Measurements from ENCODE around the gene PNKD.

PNKD gene

DNA sequence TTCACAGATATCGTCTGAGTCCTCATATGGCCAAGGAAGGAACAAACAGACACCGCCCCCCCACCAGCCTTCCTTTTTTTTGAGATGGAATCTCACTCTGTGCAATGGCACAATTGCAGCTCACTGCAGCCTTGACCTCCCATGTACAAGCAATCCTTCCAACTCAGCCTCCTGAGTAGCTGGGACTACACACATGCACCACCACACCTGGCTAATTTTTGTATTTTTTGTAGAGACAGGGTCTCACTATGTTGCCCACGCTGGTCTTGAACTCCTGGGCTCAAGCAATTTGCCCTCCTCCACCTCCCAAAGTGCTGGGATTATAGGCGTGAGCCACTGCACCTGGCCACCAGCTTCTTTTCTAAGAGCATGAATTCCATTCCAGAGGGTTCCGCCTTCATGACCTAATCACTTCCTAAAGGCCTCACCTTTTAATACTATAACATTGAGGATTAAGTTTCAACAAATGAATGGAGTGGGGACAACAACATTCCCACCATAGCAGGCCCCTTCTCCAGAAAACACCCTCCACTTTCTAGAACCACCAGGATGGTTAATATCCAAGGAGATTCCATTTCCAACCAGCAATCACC is 24.2 kb downstream of the PNKD start:
- H3K27ac ChIP-seq, result peak overlapping the region; percentile 94
- TF ChIP-seq, protein P1, sequence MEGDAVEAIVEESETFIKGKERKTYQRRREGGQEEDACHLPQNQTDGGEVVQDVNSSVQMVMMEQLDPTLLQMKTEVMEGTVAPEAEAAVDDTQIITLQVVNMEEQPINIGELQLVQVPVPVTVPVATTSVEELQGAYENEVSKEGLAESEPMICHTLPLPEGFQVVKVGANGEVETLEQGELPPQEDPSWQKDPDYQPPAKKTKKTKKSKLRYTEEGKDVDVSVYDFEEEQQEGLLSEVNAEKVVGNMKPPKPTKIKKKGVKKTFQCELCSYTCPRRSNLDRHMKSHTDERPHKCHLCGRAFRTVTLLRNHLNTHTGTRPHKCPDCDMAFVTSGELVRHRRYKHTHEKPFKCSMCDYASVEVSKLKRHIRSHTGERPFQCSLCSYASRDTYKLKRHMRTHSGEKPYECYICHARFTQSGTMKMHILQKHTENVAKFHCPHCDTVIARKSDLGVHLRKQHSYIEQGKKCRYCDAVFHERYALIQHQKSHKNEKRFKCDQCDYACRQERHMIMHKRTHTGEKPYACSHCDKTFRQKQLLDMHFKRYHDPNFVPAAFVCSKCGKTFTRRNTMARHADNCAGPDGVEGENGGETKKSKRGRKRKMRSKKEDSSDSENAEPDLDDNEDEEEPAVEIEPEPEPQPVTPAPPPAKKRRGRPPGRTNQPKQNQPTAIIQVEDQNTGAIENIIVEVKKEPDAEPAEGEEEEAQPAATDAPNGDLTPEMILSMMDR (IDR thresholded peaks at IDR 0.05), result no peak
- TF ChIP-seq ZFX (IDR thresholded peaks at IDR 0.05; ENCODE audit: borderline replicate concordance), result no peak

DNA sequence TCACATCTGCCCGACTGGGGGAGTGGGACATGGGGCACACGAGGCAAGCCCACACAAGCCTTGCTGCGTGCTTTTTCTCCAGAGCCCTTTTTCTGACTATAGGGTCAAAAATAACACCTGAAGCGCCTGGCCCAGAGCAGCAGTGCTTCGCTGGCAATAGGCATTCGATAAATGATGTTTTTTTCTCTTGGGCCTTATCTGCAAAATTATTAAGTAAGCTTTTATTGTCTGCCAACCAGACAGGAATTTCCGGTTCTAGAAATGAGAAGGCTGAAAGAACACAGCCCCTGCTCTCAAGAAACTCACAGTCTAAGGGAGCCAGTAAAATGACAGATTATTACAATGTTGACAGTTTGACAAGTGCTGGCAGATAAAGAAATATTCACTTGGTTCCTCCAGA is 24.7 kb downstream of the PNKD start:
- H3K27ac ChIP-seq, result peak overlapping the region; percentile 94
- TF ChIP-seq, protein P1 (IDR thresholded peaks at IDR 0.05), result no peak
- no peak for TF ChIP-seq ZFX (IDR thresholded peaks at IDR 0.05; ENCODE audit: borderline replicate concordance)

DNA sequence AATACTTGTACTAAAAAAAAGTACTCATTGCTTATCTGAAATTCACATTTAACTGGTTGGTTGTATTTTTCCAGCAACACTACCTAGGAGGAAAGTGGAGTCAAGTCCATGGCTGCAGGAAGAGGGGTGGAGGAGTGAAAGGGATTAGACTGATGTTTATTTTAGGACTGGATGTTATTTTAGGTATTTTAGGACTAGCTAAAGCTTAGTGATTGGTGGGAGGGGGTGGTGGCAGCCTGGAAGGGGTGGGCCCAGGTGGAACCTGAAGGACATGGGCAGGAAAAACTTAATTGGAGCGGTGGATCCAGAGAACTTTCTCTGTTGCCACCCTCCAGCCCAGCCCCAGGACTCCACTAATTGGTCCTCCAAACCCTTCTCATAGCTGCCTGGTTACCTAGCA is 25.9 kb downstream of the PNKD start:
- peak overlapping the region; percentile 94 for H3K27ac ChIP-seq
- TF ChIP-seq, protein P1 (IDR thresholded peaks at IDR 0.05), result no peak
- TF ChIP-seq ZFX (IDR thresholded peaks at IDR 0.05; ENCODE audit: borderline replicate concordance), result no peak

DNA sequence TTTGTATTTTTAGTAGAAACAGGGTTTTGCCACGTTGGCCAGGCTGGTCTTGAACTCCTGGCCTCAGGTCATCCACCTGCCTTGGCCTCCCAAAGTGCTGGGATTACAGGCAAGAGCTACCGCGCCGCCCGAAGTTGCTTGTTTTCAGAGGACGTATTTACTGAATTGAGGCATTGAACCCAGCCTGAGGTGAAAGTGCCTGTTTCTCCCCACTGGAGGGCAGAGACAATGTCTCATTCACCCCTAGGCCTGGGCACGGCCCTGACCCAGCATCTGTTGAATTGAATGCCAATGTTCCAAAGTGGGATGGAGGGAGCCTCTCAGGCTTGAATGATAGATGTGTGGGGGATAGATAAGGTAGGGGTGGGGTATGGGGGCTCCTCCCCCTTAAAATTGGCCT is 26.5 kb downstream of the PNKD start:
- peak overlapping the region; percentile 94 for H3K27ac ChIP-seq
- TF ChIP-seq ZFX (IDR thresholded peaks at IDR 0.05; ENCODE audit: borderline replicate concordance), result no peak
- TF ChIP-seq, protein P1 (IDR thresholded peaks at IDR 0.05), result no peak

DNA sequence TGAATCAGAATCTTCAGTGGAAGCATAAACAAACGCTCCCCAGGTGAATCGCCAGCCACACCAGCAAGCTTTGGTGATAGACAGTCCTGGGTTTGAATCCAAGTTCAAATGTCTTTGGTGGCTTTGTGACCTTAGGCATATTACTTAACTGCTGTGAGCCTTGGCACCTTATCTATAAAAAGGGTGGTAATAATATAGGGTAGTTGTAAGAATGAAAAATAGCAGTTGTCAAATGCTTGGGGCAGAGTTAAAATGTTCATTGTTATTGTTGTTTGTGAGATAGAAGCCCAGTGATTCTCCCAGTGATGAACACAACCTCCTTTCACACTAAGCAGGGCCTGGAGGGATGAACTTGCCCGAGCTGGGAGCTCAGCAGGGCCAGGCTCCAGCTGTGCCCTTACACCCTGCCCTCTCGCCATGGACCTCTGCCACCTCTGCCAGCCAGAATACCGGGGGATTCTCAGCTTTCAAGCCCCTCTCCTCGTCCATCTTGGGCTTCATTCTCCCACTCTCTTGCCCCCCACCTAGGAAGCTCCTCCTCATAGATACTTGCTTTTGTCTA is 28.1 kb downstream of the PNKD start:
- peak overlapping the region; percentile 94 for H3K27ac ChIP-seq
- no peak for TF ChIP-seq ZFX (IDR thresholded peaks at IDR 0.05; ENCODE audit: borderline replicate concordance)
- TF ChIP-seq, protein P1 (IDR thresholded peaks at IDR 0.05), result no peak

DNA sequence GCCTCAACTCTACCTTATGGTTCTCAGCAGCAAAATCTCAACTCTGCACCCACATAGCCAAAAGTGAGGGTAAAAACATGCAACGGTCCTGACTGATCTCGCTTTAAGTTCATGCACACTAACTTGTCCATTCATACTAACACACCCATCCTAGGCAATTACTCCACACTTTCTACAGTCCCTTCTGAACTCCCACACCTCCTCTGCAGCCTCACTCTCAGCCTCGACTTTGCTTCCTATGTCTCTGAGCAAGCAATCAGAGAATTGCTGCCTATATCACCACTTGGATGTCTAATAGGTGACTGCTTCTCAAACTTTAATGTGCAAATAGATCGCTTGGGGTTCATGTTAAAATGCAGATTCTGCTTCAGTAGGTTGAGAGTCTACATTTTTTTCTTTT is 29.8 kb downstream of the PNKD start:
- H3K27ac ChIP-seq, result no peak overlapping the region
- TF ChIP-seq, protein P1 (IDR thresholded peaks at IDR 0.05), result no peak
- no peak for TF ChIP-seq ZFX (IDR thresholded peaks at IDR 0.05; ENCODE audit: borderline replicate concordance)

DNA sequence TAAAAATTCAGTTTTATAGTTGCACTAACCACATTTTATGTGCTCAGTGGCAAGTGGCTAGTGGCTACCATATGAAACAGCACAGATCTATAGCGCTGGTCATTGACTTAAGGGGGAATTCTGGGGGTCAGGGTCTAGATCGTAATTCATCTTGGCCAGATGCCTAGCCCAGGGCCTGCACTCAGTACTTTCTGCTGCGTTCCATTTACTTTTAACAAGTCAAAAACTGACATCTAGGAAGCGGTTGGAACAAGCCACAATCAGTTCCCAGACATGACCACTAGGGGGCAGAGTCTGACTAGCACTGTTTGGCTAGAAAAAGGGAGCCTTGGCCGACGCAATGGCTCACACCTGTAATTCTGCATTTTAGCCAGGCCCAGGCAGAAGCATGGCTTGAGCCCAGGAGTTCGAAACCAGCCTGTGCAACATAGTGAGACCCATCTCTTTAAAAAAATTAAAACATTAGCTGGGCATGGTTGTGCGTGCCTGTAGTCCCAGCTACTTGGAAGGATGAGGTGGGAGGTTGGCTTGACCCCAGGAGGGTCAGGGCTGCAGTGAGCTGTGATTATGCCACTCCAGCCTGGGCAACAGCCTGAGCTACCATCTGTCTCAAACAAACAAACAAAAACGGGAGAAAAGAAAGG is 31.0 kb downstream of the PNKD start:
- H3K27ac ChIP-seq, result peak overlapping the region; percentile 41
- TF ChIP-seq ZFX (IDR thresholded peaks at IDR 0.05; ENCODE audit: borderline replicate concordance), result no peak
- TF ChIP-seq, protein P1 (IDR thresholded peaks at IDR 0.05), result peak; percentile 95

Measured in 22Rv1 (cell line).